Panc1 (cell line): ENCODE data around the gene IFIH1.

Experiments
- POLR2AphosphoS5 ChIP-seq: IDR thresholded peaks from 2 replicates; pipeline ENCODE4 v1.6.1; 2012; ENCODE audit warnings: mild to moderate bottlenecking, low read depth, low read length, moderate library complexity
- SIN3A ChIP-seq: IDR thresholded peaks from 2 replicates; pipeline ENCODE4 v1.6.1; 2012; ENCODE audit warnings: low read depth, mild to moderate bottlenecking, low read length, moderate library complexity, borderline replicate concordance; ENCODE audit not compliant: insufficient read depth
- TF ChIP-seq, protein P1 (sequence below), 2 experiments: IDR thresholded peaks; 2 replicates each; pipeline ENCODE4 v1.6.1; 2011 to 2012; ENCODE audit warnings: low read depth in 2 of 2, control low read depth in 1 of 2, low read length in 1 of 2, mild to moderate bottlenecking in 1 of 2, moderate library complexity in 1 of 2; ENCODE audit not compliant: insufficient read depth in 1 of 2
- TF ChIP-seq, protein P2 (sequence below): fragments of 450-650 bp; IDR thresholded peaks from 2 replicates; pipeline ENCODE4 v1.5.1; 2017; ENCODE audit warnings: mild to moderate bottlenecking

GRCh38 chr2:162244541-162245031 lies 73.9 kb downstream of the IFIH1 start:
- TF ChIP-seq SIN3A, result no peak
- TF ChIP-seq, protein P1, sequence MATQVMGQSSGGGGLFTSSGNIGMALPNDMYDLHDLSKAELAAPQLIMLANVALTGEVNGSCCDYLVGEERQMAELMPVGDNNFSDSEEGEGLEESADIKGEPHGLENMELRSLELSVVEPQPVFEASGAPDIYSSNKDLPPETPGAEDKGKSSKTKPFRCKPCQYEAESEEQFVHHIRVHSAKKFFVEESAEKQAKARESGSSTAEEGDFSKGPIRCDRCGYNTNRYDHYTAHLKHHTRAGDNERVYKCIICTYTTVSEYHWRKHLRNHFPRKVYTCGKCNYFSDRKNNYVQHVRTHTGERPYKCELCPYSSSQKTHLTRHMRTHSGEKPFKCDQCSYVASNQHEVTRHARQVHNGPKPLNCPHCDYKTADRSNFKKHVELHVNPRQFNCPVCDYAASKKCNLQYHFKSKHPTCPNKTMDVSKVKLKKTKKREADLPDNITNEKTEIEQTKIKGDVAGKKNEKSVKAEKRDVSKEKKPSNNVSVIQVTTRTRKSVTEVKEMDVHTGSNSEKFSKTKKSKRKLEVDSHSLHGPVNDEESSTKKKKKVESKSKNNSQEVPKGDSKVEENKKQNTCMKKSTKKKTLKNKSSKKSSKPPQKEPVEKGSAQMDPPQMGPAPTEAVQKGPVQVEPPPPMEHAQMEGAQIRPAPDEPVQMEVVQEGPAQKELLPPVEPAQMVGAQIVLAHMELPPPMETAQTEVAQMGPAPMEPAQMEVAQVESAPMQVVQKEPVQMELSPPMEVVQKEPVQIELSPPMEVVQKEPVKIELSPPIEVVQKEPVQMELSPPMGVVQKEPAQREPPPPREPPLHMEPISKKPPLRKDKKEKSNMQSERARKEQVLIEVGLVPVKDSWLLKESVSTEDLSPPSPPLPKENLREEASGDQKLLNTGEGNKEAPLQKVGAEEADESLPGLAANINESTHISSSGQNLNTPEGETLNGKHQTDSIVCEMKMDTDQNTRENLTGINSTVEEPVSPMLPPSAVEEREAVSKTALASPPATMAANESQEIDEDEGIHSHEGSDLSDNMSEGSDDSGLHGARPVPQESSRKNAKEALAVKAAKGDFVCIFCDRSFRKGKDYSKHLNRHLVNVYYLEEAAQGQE (IDR thresholded peaks at IDR 0.05; ENCODE audit: insufficient read depth in 1 of 2, low read depth in 2 of 2, low read length in 1 of 2), result no peak
- TF ChIP-seq, protein P2, sequence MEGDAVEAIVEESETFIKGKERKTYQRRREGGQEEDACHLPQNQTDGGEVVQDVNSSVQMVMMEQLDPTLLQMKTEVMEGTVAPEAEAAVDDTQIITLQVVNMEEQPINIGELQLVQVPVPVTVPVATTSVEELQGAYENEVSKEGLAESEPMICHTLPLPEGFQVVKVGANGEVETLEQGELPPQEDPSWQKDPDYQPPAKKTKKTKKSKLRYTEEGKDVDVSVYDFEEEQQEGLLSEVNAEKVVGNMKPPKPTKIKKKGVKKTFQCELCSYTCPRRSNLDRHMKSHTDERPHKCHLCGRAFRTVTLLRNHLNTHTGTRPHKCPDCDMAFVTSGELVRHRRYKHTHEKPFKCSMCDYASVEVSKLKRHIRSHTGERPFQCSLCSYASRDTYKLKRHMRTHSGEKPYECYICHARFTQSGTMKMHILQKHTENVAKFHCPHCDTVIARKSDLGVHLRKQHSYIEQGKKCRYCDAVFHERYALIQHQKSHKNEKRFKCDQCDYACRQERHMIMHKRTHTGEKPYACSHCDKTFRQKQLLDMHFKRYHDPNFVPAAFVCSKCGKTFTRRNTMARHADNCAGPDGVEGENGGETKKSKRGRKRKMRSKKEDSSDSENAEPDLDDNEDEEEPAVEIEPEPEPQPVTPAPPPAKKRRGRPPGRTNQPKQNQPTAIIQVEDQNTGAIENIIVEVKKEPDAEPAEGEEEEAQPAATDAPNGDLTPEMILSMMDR, result no peak
- no peak for TF ChIP-seq POLR2AphosphoS5
